ENCODE data around the gene ZNF44.

ZNF44 gene

GRCh38 chr19:12278713-12279112 is 16.0 kb downstream of the ZNF44 start:
- Mint-ChIP-seq H3K27me3 (no peaks in the 10 kb centered on the region), H3K4me1 (peaks cover 63% of the 10 kb centered on the region), H3K9me3 (peaks cover 15% of the 10 kb centered on the region), H3K36me3 (peaks cover 40% of the 10 kb centered on the region), H3K27ac (peak overlapping the region; percentile 80), H3K4me3 (peak overlapping the region; percentile 74)

- no peak overlapping the region for H3K27ac Mint-ChIP-seq
- H3K27me3 Mint-ChIP-seq: no peaks in the 10 kb centered on the region
- H3K4me1 Mint-ChIP-seq: peaks cover 16% of the 10 kb centered on the region
- peaks cover 25% of the 10 kb centered on the region for H3K9me3 Mint-ChIP-seq
- H3K36me3 Mint-ChIP-seq: peaks cover 62% of the 10 kb centered on the region
- H3K4me3 Mint-ChIP-seq: no peak overlapping the region
Measured at GRCh38 chr19:12272980-12273901, 21.4 kb downstream of the ZNF44 start.

- H3K4me1 Mint-ChIP-seq: peaks cover 9% of the 10 kb centered on the region
- no peak overlapping the region for H3K4me3 Mint-ChIP-seq
- H3K9me3 Mint-ChIP-seq: peaks cover 21% of the 10 kb centered on the region
- peaks cover 61% of the 10 kb centered on the region for H3K36me3 Mint-ChIP-seq
- no peak overlapping the region for H3K27ac Mint-ChIP-seq
- H3K27me3 Mint-ChIP-seq: no peaks in the 10 kb centered on the region
Measured at GRCh38 chr19:12272386-12272785, 22.3 kb downstream of the ZNF44 start.

- Mint-ChIP-seq H3K27ac (no peak overlapping the region), H3K4me3 (no peak overlapping the region), H3K9me3 (peaks cover 13% of the 10 kb centered on the region), H3K36me3 (peaks cover 49% of the 10 kb centered on the region), H3K27me3 (no peaks in the 10 kb centered on the region), H3K4me1 (no peaks in the 10 kb centered on the region)
Measured at GRCh38 chr19:12270854-12271253, 23.8 kb downstream of the ZNF44 start.

- Mint-ChIP-seq H3K9me3 (peaks cover 4% of the 10 kb centered on the region), H3K36me3 (peaks cover 28% of the 10 kb centered on the region), H3K4me1 (no peaks in the 10 kb centered on the region), H3K27ac (no peak overlapping the region), H3K4me3 (no peak overlapping the region), H3K27me3 (no peaks in the 10 kb centered on the region)
Measured at GRCh38 chr19:12265921-12266704, 28.6 kb downstream of the ZNF44 start.

- no peak overlapping the region for H3K4me3 Mint-ChIP-seq
- H3K9me3 Mint-ChIP-seq: peaks cover 9% of the 10 kb centered on the region
- no peaks in the 10 kb centered on the region for H3K4me1 Mint-ChIP-seq
- peaks cover 21% of the 10 kb centered on the region for H3K36me3 Mint-ChIP-seq
- no peaks in the 10 kb centered on the region for H3K27me3 Mint-ChIP-seq
- H3K27ac Mint-ChIP-seq: no peak overlapping the region
Measured at GRCh38 chr19:12261554-12261953, 33.1 kb downstream of the ZNF44 start.

GRCh38 chr19:12260861-12261260 is 33.8 kb downstream of the ZNF44 start:
- Mint-ChIP-seq H3K27me3 (no peaks in the 10 kb centered on the region), H3K27ac (no peak overlapping the region), H3K9me3 (peaks cover 9% of the 10 kb centered on the region), H3K4me1 (no peaks in the 10 kb centered on the region), H3K36me3 (peaks cover 23% of the 10 kb centered on the region), H3K4me3 (no peak overlapping the region)

- no peak overlapping the region for H3K27ac Mint-ChIP-seq
- no peaks in the 10 kb centered on the region for H3K27me3 Mint-ChIP-seq
- peaks cover 9% of the 10 kb centered on the region for H3K9me3 Mint-ChIP-seq
- no peaks in the 10 kb centered on the region for H3K4me1 Mint-ChIP-seq
- peaks cover 20% of the 10 kb centered on the region for H3K36me3 Mint-ChIP-seq
- H3K4me3 Mint-ChIP-seq: no peak overlapping the region
Measured at GRCh38 chr19:12260236-12260635, 34.4 kb downstream of the ZNF44 start.

- Mint-ChIP-seq H3K9me3 (peaks cover 6% of the 10 kb centered on the region), H3K27ac (no peak overlapping the region), H3K27me3 (no peaks in the 10 kb centered on the region), H3K4me3 (no peak overlapping the region), H3K4me1 (no peaks in the 10 kb centered on the region), H3K36me3 (peaks cover 15% of the 10 kb centered on the region)
Measured at GRCh38 chr19:12255372-12255771, 39.3 kb downstream of the ZNF44 start.

- Mint-ChIP-seq H3K27me3 (no peaks in the 10 kb centered on the region), H3K4me1 (no peaks in the 10 kb centered on the region), H3K27ac (no peak overlapping the region), H3K9me3 (peaks cover 11% of the 10 kb centered on the region), H3K36me3 (peaks cover 55% of the 10 kb centered on the region), H3K4me3 (no peak overlapping the region)
Measured at GRCh38 chr19:12247644-12248222, 47.0 kb downstream of the ZNF44 start.

GRCh38 chr19:12244370-12244769 is 50.3 kb downstream of the ZNF44 start:
- no peaks in the 10 kb centered on the region for H3K27me3 Mint-ChIP-seq
- H3K9me3 Mint-ChIP-seq: peaks cover 19% of the 10 kb centered on the region
- H3K36me3 Mint-ChIP-seq: peaks cover 56% of the 10 kb centered on the region

GRCh38 chr19:12237143-12237839 is 57.4 kb downstream of the ZNF44 start:
- no peak overlapping the region for H3K27ac Mint-ChIP-seq
- H3K9me3 Mint-ChIP-seq: peaks cover 18% of the 10 kb centered on the region
- no peaks in the 10 kb centered on the region for H3K27me3 Mint-ChIP-seq
- H3K4me1 Mint-ChIP-seq: peaks cover 4% of the 10 kb centered on the region
- H3K4me3 Mint-ChIP-seq: no peak overlapping the region
- peaks cover 40% of the 10 kb centered on the region for H3K36me3 Mint-ChIP-seq

More at GRCh38 chr19:12244370-12244769, 50.3 kb downstream of the ZNF44 start:
- peaks cover 4% of the 10 kb centered on the region for H3K4me1 Mint-ChIP-seq
- H3K4me3 Mint-ChIP-seq: no peak overlapping the region
- peak overlapping the region; percentile 11 for H3K27ac Mint-ChIP-seq

- Mint-ChIP-seq H3K4me1 (peaks cover 7% of the 10 kb centered on the region), H3K27me3 (no peaks in the 10 kb centered on the region), H3K27ac (peak overlapping the region; percentile 80), H3K36me3 (peaks cover 42% of the 10 kb centered on the region), H3K9me3 (peaks cover 4% of the 10 kb centered on the region), H3K4me3 (no peak overlapping the region)
Measured at GRCh38 chr19:12232961-12233360, 61.7 kb downstream of the ZNF44 start.

GRCh38 chr19:12230751-12231733 is 63.6 kb downstream of the ZNF44 start:
- Mint-ChIP-seq H3K36me3 (peaks cover 36% of the 10 kb centered on the region), H3K4me1 (peaks cover 7% of the 10 kb centered on the region), H3K9me3 (peaks cover 4% of the 10 kb centered on the region), H3K4me3 (no peak overlapping the region), H3K27me3 (no peaks in the 10 kb centered on the region), H3K27ac (no peak overlapping the region)
